Measurements from ENCODE around the gene MAMDC4. TPM values are rescaled to one million over a fixed set of nuclear protein-coding genes. Genes with fewer than 3 reads are reported as not detected.

The MAMDC4 gene
- total and polyA plus RNA-seq, 3 donors from 2014 or later = 8.1 to 21.9 (median 18.3) TPM

- WGBS, 2 donors = 58 to 64% methylated on average over 22 to 42 of the region's 42 CpGs
- Histone ChIP-seq H3K9me3 (no peaks in the 10 kb centered on the region), H3K36me3 (ENCODE audit: low read depth, missing control alignments) (no peaks in the 10 kb centered on the region), H3K4me3 (peak overlapping the region; percentile 34 to 53), H3K27me3 (no peaks in the 10 kb centered on the region), H3K27ac (peak overlapping the region in 1 of 2 donors; percentile 59), H3K4me1 (peaks cover 6% of the 10 kb centered on the region)
- intact Hi-C loops (cut with DNase I; ENCODE audit: low total_unique reads) = no loop called here
- TF ChIP-seq CTCF (IDR thresholded peaks at IDR 0.05) (no peak), POLR2A (IDR thresholded peaks at IDR 0.05) (no peak)
- no peak for DNase-seq
These were observed 30.2 kb upstream of the MAMDC4 start for GRCh38 chr9:136821826-136822544.

- TF ChIP-seq CTCF (IDR thresholded peaks at IDR 0.05) (no peak), POLR2A (IDR thresholded peaks at IDR 0.05) (no peak)
- Histone ChIP-seq H3K36me3 (ENCODE audit: low read depth, missing control alignments) (no peaks in the 10 kb centered on the region), H3K27ac (no peak overlapping the region), H3K4me3 (no peak overlapping the region), H3K27me3 (no peaks in the 10 kb centered on the region), H3K9me3 (no peaks in the 10 kb centered on the region), H3K4me1 (peaks cover 6% of the 10 kb centered on the region)
- 83 to 85% methylated on average over 27 to 30 of the region's 30 CpGs for WGBS, 2 donors
- intact Hi-C loops (cut with DNase I; ENCODE audit: low total_unique reads) = no loop called here
- no peak for DNase-seq
These were observed 28.8 kb upstream of the MAMDC4 start for GRCh38 chr9:136823136-136824046.

GRCh38 chr9:136824496-136825225 is 27.5 kb upstream of the MAMDC4 start:
- no peak for TF ChIP-seq CTCF (IDR thresholded peaks at IDR 0.05)
- TF ChIP-seq POLR2A (IDR thresholded peaks at IDR 0.05) = no peak
- Histone ChIP-seq H3K4me1 (peaks cover 6% of the 10 kb centered on the region), H3K27me3 (no peaks in the 10 kb centered on the region), H3K9me3 (no peaks in the 10 kb centered on the region), H3K4me3 (no peak overlapping the region), H3K27ac (no peak overlapping the region), H3K36me3 (ENCODE audit: low read depth, missing control alignments) (no peaks in the 10 kb centered on the region)
- no peak for DNase-seq
- WGBS, 2 donors = 75 to 85% methylated on average over 10 to 21 of the region's 21 CpGs
- intact Hi-C loops (cut with DNase I; ENCODE audit: low total_unique reads) = no loop called here

GRCh38 chr9:136825295-136826187 is 26.6 kb upstream of the MAMDC4 start:
- Histone ChIP-seq H3K4me3 (no peak overlapping the region), H3K9me3 (no peaks in the 10 kb centered on the region), H3K36me3 (ENCODE audit: low read depth, missing control alignments) (no peaks in the 10 kb centered on the region), H3K27me3 (no peaks in the 10 kb centered on the region), H3K4me1 (peaks cover 6% of the 10 kb centered on the region), H3K27ac (no peak overlapping the region)
- WGBS, 2 donors = 90 to 91% methylated on average over 39 to 42 of the region's 44 CpGs
- no peak for TF ChIP-seq POLR2A (IDR thresholded peaks at IDR 0.05)
- no peak for TF ChIP-seq CTCF (IDR thresholded peaks at IDR 0.05)
- no peak for DNase-seq
- intact Hi-C loops (cut with DNase I; ENCODE audit: low total_unique reads) = no loop called here
